H1 (cell line): ENCODE results near the gene CCDC78. TPM values are rescaled to one million over a fixed set of nuclear protein-coding genes. Genes with fewer than 3 reads are reported as not detected.
A peak's percentile ranks its signal among the peaks of the same experiment; 100 is the strongest.

Source experiments
- CTCF ChIA-PET: fragments of 300-600 bp; sonication (Branson Sonifier 250); formaldehyde crosslinking; loops from one replicate; lab custom pipeline; 2021; ENCODE audit not compliant: partially characterized antibody; lab: Charles Lee
- POLR2A ChIA-PET: fragments of 300-600 bp; sonication (Branson Sonifier 250); formaldehyde crosslinking; loops from one replicate; lab custom pipeline; 2021; ENCODE audit warnings: inconsistent platforms; ENCODE audit not compliant: partially characterized antibody; lab: Charles Lee
- DNase-seq, 2 experiments: peaks; one replicate each; pipeline versions ENCODE4 v3.0.0 to v3.0.0-alpha.2; 2010 to 2022; ENCODE audit warnings: low spot score in 2 of 2, low read depth in 1 of 2, mixed read lengths in 1 of 2
- FAIRE-seq: peaks from 2 replicates; lab custom pipeline; 2011; peaks lifted over from hg19 to GRCh38; lab: Jason Lieb, UNC
- H2AFZ ChIP-seq: 2 replicates; pipeline ENCODE4 v1.8.1; 2012; ENCODE audit warnings: low read length, inconsistent platforms
- H2AK5ac ChIP-seq: 2 replicates; pipeline ENCODE4 v1.6.1; 2013; ENCODE audit warnings: low read depth, low read length
- H2BK120ac ChIP-seq: replicated peaks from 2 replicates; pipeline ENCODE3; 2013; ENCODE audit warnings: low read depth, low read length, inconsistent platforms
- H2BK12ac ChIP-seq: 2 replicates; pipeline ENCODE4 v1.6.1; 2013; ENCODE audit warnings: low read depth, low read length
- H2BK15ac ChIP-seq: 2 replicates; pipeline ENCODE4 v1.6.1; 2013; ENCODE audit warnings: low read length
- H2BK20ac ChIP-seq: 2 replicates; pipeline ENCODE4 v1.6.1; 2013; ENCODE audit warnings: low read length
- H2BK5ac ChIP-seq: 2 replicates; pipeline ENCODE4 v1.6.1; 2013; ENCODE audit warnings: low read depth, low read length
- H3K14ac ChIP-seq: 2 replicates; pipeline ENCODE4 v1.6.1; 2013; ENCODE audit warnings: inconsistent platforms; ENCODE audit not compliant: insufficient read length
- H3K18ac ChIP-seq: 2 replicates; pipeline ENCODE4 v1.6.1; 2013; ENCODE audit warnings: low read length; ENCODE audit errors: extremely low read depth
- H3K23ac ChIP-seq: 2 replicates; pipeline ENCODE4 v1.6.1; 2013; ENCODE audit warnings: inconsistent platforms; ENCODE audit not compliant: insufficient read length
- H3K23me2 ChIP-seq: 2 replicates; pipeline ENCODE4 v1.6.1; 2013; ENCODE audit warnings: low read depth, low read length
- H3K27ac ChIP-seq: 2 replicates; pipeline ENCODE4 v1.6.1; 2011; ENCODE audit warnings: low read depth, low read length, inconsistent platforms
- H3K27me3 ChIP-seq, 4 experiments: replicated peaks in 1 of 4; 1 replicate in 1 of 4; 2 replicates in 3 of 4; pipeline versions ENCODE4 v1.6.1 to v1.8.1; 2011 to 2013; ENCODE audit warnings: low read length in 3 of 4, mild to moderate bottlenecking in 3 of 4, inconsistent platforms in 2 of 4, mixed read lengths in 2 of 4, moderate library complexity in 1 of 4; ENCODE audit not compliant: control insufficient read depth in 3 of 4, insufficient read depth in 3 of 4; ENCODE audit errors: extremely low read depth in 1 of 4
- H3K36me3 ChIP-seq, 4 experiments: 2 replicates each; pipeline versions ENCODE4 v1.6.1 to v1.8.1; 2011 to 2013; ENCODE audit warnings: mild to moderate bottlenecking in 4 of 4, low read length in 3 of 4, moderate library complexity in 2 of 4, control low read depth in 1 of 4, inconsistent platforms in 1 of 4; ENCODE audit not compliant: insufficient read depth in 4 of 4, control insufficient read depth in 2 of 4
- H3K4ac ChIP-seq: replicated peaks from 2 replicates; pipeline ENCODE3; 2013; ENCODE audit warnings: low read length, low read depth, mixed read lengths, inconsistent platforms; ENCODE audit not compliant: insufficient read length
- H3K4me1 ChIP-seq, 4 experiments: replicated peaks in 1 of 4; 1 replicate in 1 of 4; 2 replicates in 3 of 4; pipeline versions ENCODE4 v1.6.1 to v1.8.1; 2011 to 2013; ENCODE audit warnings: low read length in 3 of 4, inconsistent platforms in 2 of 4, mixed read lengths in 1 of 4; ENCODE audit not compliant: insufficient read depth in 4 of 4, control insufficient read depth in 3 of 4
- H3K4me2 ChIP-seq, 2 experiments: 2 replicates each; pipeline versions ENCODE4 v1.6.1 to v1.8.1; 2011 to 2013; ENCODE audit warnings: low read depth in 2 of 2, low read length in 2 of 2, control low read depth in 1 of 2, inconsistent platforms in 1 of 2, mild to moderate bottlenecking in 1 of 2; ENCODE audit not compliant: insufficient read depth in 1 of 2
- H3K4me3 ChIP-seq, 4 experiments: fragments of 200-600, 300-600 bp in 1 of 4; sonication (generic), shearing (Covaris generic), sonication (Bioruptor Twin) in 1 of 4; 2 replicates each; pipeline versions ENCODE4 v1.5.1 to v1.8.1; 2011 to 2016; ENCODE audit warnings: low read length in 4 of 4, low read depth in 3 of 4, control low read depth in 2 of 4, inconsistent platforms in 2 of 4, mild to moderate bottlenecking in 2 of 4, mixed read lengths in 1 of 4, moderate library complexity in 1 of 4; ENCODE audit not compliant: insufficient read depth in 2 of 4; ENCODE audit errors: extremely low read depth in 1 of 4
- H3K56ac ChIP-seq: replicated peaks from 2 replicates; pipeline ENCODE3; 2013; ENCODE audit warnings: low read depth, mild to moderate bottlenecking, mixed read lengths, low read length, inconsistent platforms; ENCODE audit not compliant: insufficient read length
- H3K79me1 ChIP-seq: 2 replicates; pipeline ENCODE4 v1.6.1; 2013; ENCODE audit warnings: low read depth, low read length, control low read depth
- H3K79me2 ChIP-seq, 2 experiments: 2 replicates each; pipeline versions ENCODE4 v1.6.1 to v1.8.1; 2012 to 2013; ENCODE audit warnings: low read length in 2 of 2, mild to moderate bottlenecking in 2 of 2, inconsistent platforms in 1 of 2; ENCODE audit not compliant: insufficient read depth in 2 of 2, control insufficient read depth in 1 of 2
- H3K9ac ChIP-seq, 4 experiments: replicated peaks in 1 of 4; 1 replicate in 1 of 4; 2 replicates in 3 of 4; pipeline versions ENCODE4 v1.6.1 to v1.8.1; 2011 to 2013; ENCODE audit warnings: low read depth in 3 of 4, low read length in 3 of 4, control low read depth in 2 of 4, mild to moderate bottlenecking in 2 of 4, moderate library complexity in 2 of 4, inconsistent platforms in 1 of 4; ENCODE audit errors: extremely low read depth in 1 of 4
- H3K9me3 ChIP-seq, 2 experiments: 2 replicates each; pipeline versions ENCODE4 v1.6.1 to v1.8.1; 2012 to 2013; ENCODE audit warnings: mild to moderate bottlenecking in 2 of 2, moderate library complexity in 2 of 2, control low read depth in 1 of 2, inconsistent platforms in 1 of 2, low read depth in 1 of 2, low read length in 1 of 2, mixed read lengths in 1 of 2; ENCODE audit not compliant: insufficient read depth in 2 of 2
- H4K20me1 ChIP-seq, 2 experiments: replicated peaks in 1 of 2; 2 replicates each; pipeline versions ENCODE3 to v1.8.1; 2011 to 2013; ENCODE audit warnings: inconsistent platforms in 2 of 2, low read length in 2 of 2, mild to moderate bottlenecking in 1 of 2; ENCODE audit not compliant: insufficient read depth in 2 of 2, control insufficient read depth in 1 of 2
- H4K5ac ChIP-seq: 2 replicates; pipeline ENCODE4 v1.6.1; 2013; ENCODE audit warnings: low read length, low read depth, mixed read lengths, inconsistent platforms; ENCODE audit not compliant: insufficient read length
- H4K8ac ChIP-seq: 2 replicates; pipeline ENCODE4 v1.8.0; 2013; ENCODE audit warnings: mild to moderate bottlenecking, moderate library complexity, low read length, inconsistent platforms; ENCODE audit not compliant: insufficient read depth; ENCODE audit errors: extremely low read depth
- H4K91ac ChIP-seq: replicated peaks from 2 replicates; pipeline ENCODE3; 2013; ENCODE audit warnings: low read length, mixed read lengths, inconsistent platforms; ENCODE audit not compliant: insufficient read length
- BCL11A ChIP-seq, 2 experiments: IDR thresholded peaks; one replicate each; pipeline ENCODE4 v1.6.1; 2011; ENCODE audit warnings: low read depth in 2 of 2, low read length in 2 of 2, mild to moderate bottlenecking in 2 of 2
- CEBPB ChIP-seq: IDR thresholded peaks from 2 replicates; pipeline ENCODE4 v1.6.1; 2012; ENCODE audit warnings: low read depth, low read length
- CHD2 ChIP-seq: IDR thresholded peaks from 2 replicates; pipeline ENCODE4 v1.6.1; 2012; ENCODE audit warnings: low read length, improper control_type of control experiment
- GTF2F1 ChIP-seq: IDR thresholded peaks from 2 replicates; pipeline ENCODE4 v1.6.1; 2012; ENCODE audit warnings: low read depth, low read length, improper control_type of control experiment, borderline replicate concordance
- JUN ChIP-seq: IDR thresholded peaks from 2 replicates; pipeline ENCODE4 v1.6.1; 2011; ENCODE audit warnings: low read depth, mild to moderate bottlenecking, improper control_type of control experiment, low read length
- POLR2AphosphoS5 ChIP-seq: IDR thresholded peaks from 2 replicates; pipeline ENCODE4 v1.6.1; 2011; ENCODE audit warnings: low read depth, low read length
- SAP30 ChIP-seq: fragments of 300-600 bp; sonication (generic); IDR thresholded peaks from 2 replicates; pipeline ENCODE4 v1.7.1; 2012; ENCODE audit warnings: low read length, moderate library complexity, mild to moderate bottlenecking, inconsistent platforms; ENCODE audit not compliant: insufficient read depth, insufficient replicate concordance
- SIN3A ChIP-seq, 2 experiments: IDR thresholded peaks in 1 of 2; conservative IDR thresholded peaks in 1 of 2; 2 replicates each; pipeline ENCODE4 v1.6.1; 2011 to 2012; ENCODE audit warnings: low read length in 2 of 2, improper control_type of control experiment in 1 of 2, low read depth in 1 of 2, mild to moderate bottlenecking in 1 of 2
- TBP ChIP-seq: IDR thresholded peaks from 2 replicates; pipeline ENCODE4 v1.6.1; 2011; ENCODE audit warnings: low read depth, low read length, improper control_type of control experiment
- WGBS, 2 experiments: shearing (Covaris generic) in 1 of 2; methylation state at CpG; one replicate each; pipeline versions ENCODE4 v1.1.6 to v1.1.7; 2013 to 2015; ENCODE audit warnings: low lambda C conversion rate in 2 of 2, mixed read lengths in 2 of 2, inconsistent platforms in 1 of 2, low coverage in 1 of 2, missing lambda C conversion rate in 1 of 2; ENCODE audit not compliant: insufficient replicate concordance in 2 of 2, insufficient coverage in 1 of 2, insufficient read length in 1 of 2; ENCODE audit errors: extremely low coverage in 1 of 2, missing lambda C conversion rate in 1 of 2; 5-methylcytosine and 5-hydroxymethylcytosine counted together
- polyA plus RNA-seq, 7 experiments: library from polyadenylated mRNA; depleted of rRNA in 3 of 7; stranded (reverse) in 5 of 7; unstranded in 2 of 7; fragments of >200 nt in 5 of 7; fragments of 200-250 nt in 2 of 7; gene quantifications; 1 replicate in 5 of 7; 2 replicates in 1 of 7; 4 replicates in 1 of 7; pipeline versions ENCODE4 v1.2.1 to v1.2.3, GENCODE V29; 2011 to 2013; ENCODE audit warnings: missing spikeins in 2 of 7, mixed read lengths in 2 of 7
- total RNA-seq: library from RNA; stranded (reverse); fragmentation: NEBNext Ultra II Directional; extraction: Animal tissue kit (Norgen Biotek cat#: 25700); gene quantifications from 2 replicates; pipeline ENCODE4 v1.2.1, GENCODE V29; 2021

CCDC78 gene
- total and polyA plus RNA-seq, 2 of the 8 experiments (the other 6 are each of a cell fraction or from before 2014, with no cell fraction given), result 7.1 to 8.5 TPM

DNA sequence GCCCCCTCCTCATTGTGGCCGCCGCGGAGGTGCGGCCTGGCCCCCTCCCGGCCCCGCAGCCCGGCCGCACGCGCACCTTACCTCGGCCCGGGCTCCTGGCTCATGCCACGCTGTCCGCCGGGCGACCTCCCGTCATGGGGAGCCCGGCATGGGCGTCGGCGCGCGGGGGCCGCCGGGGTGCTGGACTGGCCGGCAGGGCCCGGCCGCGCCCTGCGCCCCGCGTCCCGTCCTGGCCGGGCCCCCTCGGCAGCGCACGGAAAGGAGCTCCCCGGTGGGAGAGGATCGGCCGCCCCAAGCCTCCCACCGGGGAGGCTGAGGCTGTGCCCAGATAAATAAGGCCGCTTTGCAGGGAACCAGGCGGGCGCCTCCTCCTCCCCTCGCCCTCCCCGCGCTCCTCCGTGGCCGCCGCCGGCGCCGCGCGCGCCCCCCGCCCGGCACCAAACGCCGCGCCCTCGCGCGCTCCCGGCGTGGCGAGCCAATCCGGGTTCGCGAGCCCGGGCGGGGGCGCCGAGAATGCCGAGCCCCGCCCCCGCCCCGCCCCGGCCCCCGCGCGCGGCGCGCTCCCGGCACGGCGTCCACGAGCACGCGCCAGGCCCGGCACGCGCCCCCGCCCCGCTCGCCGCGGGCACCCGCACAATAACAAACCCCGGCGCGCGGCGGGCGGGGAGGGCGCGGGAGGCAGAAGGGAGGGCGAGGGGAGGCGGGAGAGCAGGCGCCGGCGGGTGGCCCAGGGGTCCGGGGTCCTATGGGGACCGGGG, 20.6 kb downstream of the CCDC78 start, which contains the start of gene FBXL16:
Gene FBXL16 (minus strand): TSS at position 371 of the 758 bp plus-strand sequence. CDS start 8,396 bp downstream, outside the sequence.
- ChIA-PET CTCF (interaction anchor here (1.1 to 33.4 kb wide), 3 partner anchors 19 to 350 kb away, joined by 3 to 977 read pairs (median 5); partner anchors contain the start of genes ANTKMT, CCDC78, CIAO3 and HAGHL), POLR2A (interaction anchor here (1.1 to 2.1 kb wide), 4 partner anchors 15 to 26 kb away, joined by 3 to 12 read pairs (median 6); partner anchors contain the start of genes CCDC78 and WDR24)
- DNase-seq, result peak in 1 of 2 experiments; percentile 56
- no peak within 1 kb of the TSS for H2BK15ac ChIP-seq
- peaks cover 0 to 9% (median 5%) of the 10 kb centered on the region in 4 experiments; a peak in 4 of 7 replicates for H3K4me1 ChIP-seq
- no peak within 1 kb of the TSS for H3K9ac ChIP-seq
- H3K27ac ChIP-seq, result no peak within 1 kb of the TSS
- H4K8ac ChIP-seq, result peak within 1 kb of the TSS; percentile 85
- no peak within 1 kb of the TSS for H2BK5ac ChIP-seq
- H2BK20ac ChIP-seq, result no peak within 1 kb of the TSS
- H3K23ac ChIP-seq, result no peak within 1 kb of the TSS
- H3K27me3 ChIP-seq, result peaks cover 58 to 91% (median 78%) of the 10 kb centered on the region in 4 experiments
- H3K9me3 ChIP-seq, result no peaks in the 10 kb centered on the region
- FAIRE-seq, result no peak
- H2BK120ac ChIP-seq, result no peak within 1 kb of the TSS
- no peak within 1 kb of the TSS for H3K14ac ChIP-seq
- H3K36me3 ChIP-seq, result no peaks in the 10 kb centered on the region
- no peak within 1 kb of the TSS for H4K5ac ChIP-seq
- H3K18ac ChIP-seq, result no peak within 1 kb of the TSS; the same call in 1 of the 2 replicates
- no peak within 1 kb of the TSS for H4K91ac ChIP-seq
- no peaks in the 10 kb centered on the region for H3K79me2 ChIP-seq
- H3K4me3 ChIP-seq, result peak within 1 kb of the TSS; percentile 34 to 69 (median 50)
- 5% methylated on average over 24 of the region's 115 CpGs; no CpG with 5 or more reads in 1 of the 2 experiments for WGBS, 2 experiments
- no peak within 1 kb of the TSS for H2BK12ac ChIP-seq
- no peak within 1 kb of the TSS for H3K4ac ChIP-seq
- H3K23me2 ChIP-seq, result peaks cover 12% of the 10 kb centered on the region; the same call in 1 of the 2 replicates
- H2AFZ ChIP-seq, result no peak within 1 kb of the TSS
- H3K56ac ChIP-seq, result no peak within 1 kb of the TSS
- H2AK5ac ChIP-seq, result no peak within 1 kb of the TSS
- peak in 1 of 2 experiments; percentile 12; a peak in 1 of 4 replicates for TF ChIP-seq SIN3A (conservative IDR thresholded peaks at IDR 0.05 in 1 of 2, IDR thresholded peaks at IDR 0.05 in 1 of 2; ENCODE audit: low read depth in 1 of 2, low read length in 2 of 2)
- TF ChIP-seq SAP30, result no peak
- TF ChIP-seq CHD2, result no peak
- no peak for TF ChIP-seq BCL11A (IDR thresholded peaks at IDR 0.05; ENCODE audit: low read depth in 2 of 2, low read length in 2 of 2)
- no peak for TF ChIP-seq CEBPB
- no peak for TF ChIP-seq JUN
- TF ChIP-seq POLR2AphosphoS5, result no peak
- TF ChIP-seq GTF2F1, result no peak
- TF ChIP-seq TBP, result no peak
- TF ChIP-seq, all 59 proteins: peak for 1
- peaks cover 8 to 26% of the 10 kb centered on the region in 2 experiments for H4K20me1 ChIP-seq
- no peaks in the 10 kb centered on the region for H3K79me1 ChIP-seq
- peak within 1 kb of the TSS; percentile 66 to 92 for H3K4me2 ChIP-seq
